Measurements from ENCODE around the gene KDM1B.

Gene KDM1B

DNA sequence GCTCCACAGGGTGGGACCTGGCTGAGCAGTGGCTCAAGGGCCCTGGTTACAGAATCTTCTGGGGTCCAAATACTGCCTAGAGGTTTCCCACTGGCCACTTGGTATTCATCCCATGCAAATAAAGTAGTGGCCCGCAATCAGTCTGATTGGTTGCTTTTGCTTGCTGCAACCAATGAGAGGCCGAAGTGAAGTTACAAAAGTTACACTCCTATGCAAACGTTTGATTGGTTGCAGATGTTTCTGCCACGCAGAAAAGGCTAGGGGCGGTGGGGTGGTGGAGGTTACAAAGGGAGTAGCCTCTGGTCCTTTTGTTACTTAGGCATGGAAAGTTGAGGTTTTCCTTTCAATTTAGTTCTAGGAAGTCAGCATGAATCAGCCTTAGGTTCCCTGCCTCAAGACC is 29.1 kb upstream of the KDM1B start:
- Histone ChIP-seq H3K4me1 (ENCODE audit: control insufficient read depth in 2 of 2, insufficient read depth in 2 of 2, low read length in 2 of 2) (peaks cover 2 to 5% of the 10 kb centered on the region in 2 donors), H3K9me3 (ENCODE audit: control insufficient read depth in 2 of 2, low read length in 2 of 2) (no peaks in the 10 kb centered on the region), H3K9ac (ENCODE audit: low read depth in 1 of 2, low read length in 2 of 2) (no peak overlapping the region), H3K36me3 (ENCODE audit: control insufficient read depth in 2 of 2, insufficient read depth in 2 of 2, low read length in 2 of 2) (peaks cover 0 to 12% of the 10 kb centered on the region in 2 donors), H3K4me3 (ENCODE audit: low read length in 2 of 2) (no peak overlapping the region), H3K27me3 (ENCODE audit: control insufficient read depth in 2 of 2, insufficient read depth in 2 of 2, low read length in 2 of 2) (no peaks in the 10 kb centered on the region), H3K27ac (ENCODE audit: low read depth in 2 of 2, low read length in 2 of 2) (no peak overlapping the region)

DNA sequence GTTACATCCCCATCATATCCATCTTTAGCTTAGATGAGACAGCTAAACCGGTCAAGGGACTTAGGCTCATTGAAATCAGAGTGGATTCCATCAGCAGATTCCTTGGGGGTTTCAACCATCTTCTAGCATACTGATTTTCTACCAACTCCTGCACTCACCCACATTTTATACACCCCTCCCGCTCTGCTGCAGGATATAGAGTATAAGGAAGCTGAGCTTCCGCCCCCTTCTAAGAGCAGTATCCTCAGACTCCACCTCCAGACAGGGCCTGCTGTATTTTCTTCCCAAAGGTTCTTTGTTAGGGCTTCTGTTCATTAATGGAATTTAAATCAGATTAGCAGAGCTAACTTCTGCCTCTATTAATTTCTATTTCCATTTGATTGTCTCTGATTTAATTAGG is 22.9 kb upstream of the KDM1B start:
- Histone ChIP-seq H3K36me3 (ENCODE audit: control insufficient read depth in 2 of 2, insufficient read depth in 2 of 2, low read length in 2 of 2) (peaks cover 12 to 42% of the 10 kb centered on the region in 2 donors), H3K27me3 (ENCODE audit: control insufficient read depth in 2 of 2, insufficient read depth in 2 of 2, low read length in 2 of 2) (no peaks in the 10 kb centered on the region), H3K9me3 (ENCODE audit: control insufficient read depth in 2 of 2, low read length in 2 of 2) (no peaks in the 10 kb centered on the region), H3K4me3 (ENCODE audit: low read length in 2 of 2) (no peak overlapping the region), H3K27ac (ENCODE audit: low read depth in 2 of 2, low read length in 2 of 2) (no peak overlapping the region), H3K4me1 (ENCODE audit: control insufficient read depth in 2 of 2, insufficient read depth in 2 of 2, low read length in 2 of 2) (no peaks in the 10 kb centered on the region), H3K9ac (ENCODE audit: low read depth in 1 of 2, low read length in 2 of 2) (no peak overlapping the region)

DNA sequence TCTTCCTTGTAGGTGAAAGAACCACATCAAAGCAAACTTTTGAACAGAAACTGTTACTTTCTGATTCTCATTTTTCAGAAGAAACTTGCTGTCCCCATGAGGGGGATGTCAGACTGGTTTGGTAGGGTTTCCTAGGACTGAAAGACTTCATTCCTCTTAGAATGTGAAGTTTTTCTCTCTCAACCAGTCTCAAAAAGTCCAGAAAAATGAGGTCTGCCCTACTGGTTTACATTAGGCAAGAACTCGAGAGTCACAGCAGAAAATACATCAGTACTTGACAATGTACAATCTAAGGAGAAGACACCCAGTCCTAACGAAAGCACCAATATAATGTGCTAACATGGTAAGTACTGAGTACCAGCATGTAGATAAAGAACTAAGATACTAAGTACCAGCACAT is 20.1 kb upstream of the KDM1B start:
- Histone ChIP-seq H3K27ac (ENCODE audit: low read depth in 2 of 2, low read length in 2 of 2) (no peak overlapping the region), H3K4me3 (ENCODE audit: low read length in 2 of 2) (no peak overlapping the region), H3K9ac (ENCODE audit: low read depth in 1 of 2, low read length in 2 of 2) (no peak overlapping the region), H3K27me3 (ENCODE audit: control insufficient read depth in 2 of 2, insufficient read depth in 2 of 2, low read length in 2 of 2) (no peaks in the 10 kb centered on the region), H3K9me3 (ENCODE audit: control insufficient read depth in 2 of 2, low read length in 2 of 2) (no peaks in the 10 kb centered on the region), H3K4me1 (ENCODE audit: control insufficient read depth in 2 of 2, insufficient read depth in 2 of 2, low read length in 2 of 2) (peaks cover 2 to 3% of the 10 kb centered on the region in 2 donors), H3K36me3 (ENCODE audit: control insufficient read depth in 2 of 2, insufficient read depth in 2 of 2, low read length in 2 of 2) (peaks cover 20 to 45% of the 10 kb centered on the region in 2 donors)

DNA sequence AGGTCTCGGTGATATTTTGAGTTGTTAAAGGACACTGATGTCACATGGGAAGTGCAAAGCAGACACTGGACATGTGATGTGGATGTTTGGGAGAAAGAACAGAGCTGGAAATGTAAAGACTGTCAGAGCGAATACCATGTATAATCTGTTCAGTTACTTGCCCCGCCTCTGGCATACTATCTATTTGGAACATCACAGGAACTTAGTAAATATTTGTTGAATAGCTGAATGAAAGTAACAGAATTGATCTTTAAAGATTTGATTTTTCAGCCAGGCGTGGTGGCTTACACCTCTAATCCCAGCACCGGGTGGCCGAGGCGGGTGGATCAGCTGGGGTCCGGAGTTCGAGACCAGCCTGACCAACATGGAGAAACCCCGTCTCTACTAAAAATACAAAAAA is 19.0 kb upstream of the KDM1B start:
- H3K27ac ChIP-seq (ENCODE audit: low read depth in 2 of 2, low read length in 2 of 2), result no peak overlapping the region
- H3K36me3 ChIP-seq (ENCODE audit: control insufficient read depth in 2 of 2, insufficient read depth in 2 of 2, low read length in 2 of 2), result peaks cover 20 to 48% of the 10 kb centered on the region in 2 donors
- no peaks in the 10 kb centered on the region for H3K9me3 ChIP-seq (ENCODE audit: control insufficient read depth in 2 of 2, low read length in 2 of 2)
- no peak overlapping the region for H3K9ac ChIP-seq (ENCODE audit: low read depth in 1 of 2, low read length in 2 of 2)
- H3K27me3 ChIP-seq (ENCODE audit: control insufficient read depth in 2 of 2, insufficient read depth in 2 of 2, low read length in 2 of 2), result no peaks in the 10 kb centered on the region
- peaks cover 4 to 8% of the 10 kb centered on the region in 2 donors for H3K4me1 ChIP-seq (ENCODE audit: control insufficient read depth in 2 of 2, insufficient read depth in 2 of 2, low read length in 2 of 2)
- H3K4me3 ChIP-seq (ENCODE audit: low read length in 2 of 2), result no peak overlapping the region

DNA sequence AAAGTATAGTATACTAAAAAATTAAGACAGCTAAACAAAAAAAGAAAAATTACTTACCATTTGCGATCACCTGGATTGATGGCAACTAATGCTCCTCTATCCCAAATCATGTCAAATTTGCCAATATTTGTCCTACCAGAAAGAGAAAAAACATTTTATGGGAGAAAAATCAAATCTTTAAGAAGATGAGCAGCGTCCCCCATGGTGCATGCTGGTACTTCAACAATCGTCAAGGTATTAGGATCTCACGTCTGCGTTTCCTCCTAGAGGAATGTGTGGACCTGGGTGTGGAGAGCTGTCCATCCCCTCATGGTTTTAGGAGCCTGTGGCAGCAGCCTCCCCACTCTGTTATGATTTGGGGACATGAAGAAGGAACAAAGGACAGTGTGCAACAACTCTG is 16.3 kb upstream of the KDM1B start:
- Histone ChIP-seq H3K4me3 (ENCODE audit: low read length in 2 of 2) (no peak overlapping the region), H3K27me3 (ENCODE audit: control insufficient read depth in 2 of 2, insufficient read depth in 2 of 2, low read length in 2 of 2) (no peaks in the 10 kb centered on the region), H3K36me3 (ENCODE audit: control insufficient read depth in 2 of 2, insufficient read depth in 2 of 2, low read length in 2 of 2) (peaks cover 22 to 50% of the 10 kb centered on the region in 2 donors), H3K9me3 (ENCODE audit: control insufficient read depth in 2 of 2, low read length in 2 of 2) (no peaks in the 10 kb centered on the region), H3K4me1 (ENCODE audit: control insufficient read depth in 2 of 2, insufficient read depth in 2 of 2, low read length in 2 of 2) (peaks cover 4 to 8% of the 10 kb centered on the region in 2 donors), H3K9ac (ENCODE audit: low read depth in 1 of 2, low read length in 2 of 2) (no peak overlapping the region), H3K27ac (ENCODE audit: low read depth in 2 of 2, low read length in 2 of 2) (no peak overlapping the region)

DNA sequence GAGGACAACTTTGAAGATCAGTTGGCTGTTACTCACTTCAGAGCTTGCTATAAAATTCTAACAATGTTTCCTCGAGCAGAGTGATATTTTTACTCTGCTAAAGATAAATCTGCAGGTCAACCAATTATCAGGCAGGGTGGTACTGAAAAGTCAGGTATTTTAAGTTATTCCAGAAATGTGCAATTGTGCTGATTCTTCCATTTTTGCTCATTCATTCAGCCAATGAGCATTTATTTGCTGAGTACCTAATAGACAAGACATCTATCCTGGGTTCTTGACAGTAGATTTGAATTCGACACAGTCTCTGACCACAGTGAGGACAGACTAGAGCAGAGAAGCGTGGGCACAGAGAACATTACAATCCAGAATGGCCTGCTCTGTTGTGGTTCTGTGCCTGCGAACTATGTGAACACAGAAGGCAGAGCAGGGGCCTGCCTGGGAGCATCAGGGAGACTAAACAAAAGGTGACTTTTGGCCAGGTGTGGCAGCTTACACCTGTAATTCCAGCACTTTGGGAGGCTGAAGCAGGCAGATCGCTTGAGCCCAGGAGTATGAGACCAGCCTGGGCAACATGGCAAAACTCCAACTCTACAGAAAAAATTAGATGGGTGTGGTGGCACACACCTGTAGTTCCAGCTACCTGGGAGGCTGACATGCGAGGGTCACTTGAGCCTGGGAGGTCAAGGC is 15.1 kb upstream of the KDM1B start:
- Histone ChIP-seq H3K27me3 (ENCODE audit: control insufficient read depth in 2 of 2, insufficient read depth in 2 of 2, low read length in 2 of 2) (no peaks in the 10 kb centered on the region), H3K27ac (ENCODE audit: low read depth in 2 of 2, low read length in 2 of 2) (peak overlapping the region; percentile 53 to 54), H3K36me3 (ENCODE audit: control insufficient read depth in 2 of 2, insufficient read depth in 2 of 2, low read length in 2 of 2) (peaks cover 16 to 38% of the 10 kb centered on the region in 2 donors), H3K9ac (ENCODE audit: low read depth in 1 of 2, low read length in 2 of 2) (no peak overlapping the region), H3K4me1 (ENCODE audit: control insufficient read depth in 2 of 2, insufficient read depth in 2 of 2, low read length in 2 of 2) (peaks cover 4 to 8% of the 10 kb centered on the region in 2 donors), H3K9me3 (ENCODE audit: control insufficient read depth in 2 of 2, low read length in 2 of 2) (no peaks in the 10 kb centered on the region), H3K4me3 (ENCODE audit: low read length in 2 of 2) (no peak overlapping the region)

DNA sequence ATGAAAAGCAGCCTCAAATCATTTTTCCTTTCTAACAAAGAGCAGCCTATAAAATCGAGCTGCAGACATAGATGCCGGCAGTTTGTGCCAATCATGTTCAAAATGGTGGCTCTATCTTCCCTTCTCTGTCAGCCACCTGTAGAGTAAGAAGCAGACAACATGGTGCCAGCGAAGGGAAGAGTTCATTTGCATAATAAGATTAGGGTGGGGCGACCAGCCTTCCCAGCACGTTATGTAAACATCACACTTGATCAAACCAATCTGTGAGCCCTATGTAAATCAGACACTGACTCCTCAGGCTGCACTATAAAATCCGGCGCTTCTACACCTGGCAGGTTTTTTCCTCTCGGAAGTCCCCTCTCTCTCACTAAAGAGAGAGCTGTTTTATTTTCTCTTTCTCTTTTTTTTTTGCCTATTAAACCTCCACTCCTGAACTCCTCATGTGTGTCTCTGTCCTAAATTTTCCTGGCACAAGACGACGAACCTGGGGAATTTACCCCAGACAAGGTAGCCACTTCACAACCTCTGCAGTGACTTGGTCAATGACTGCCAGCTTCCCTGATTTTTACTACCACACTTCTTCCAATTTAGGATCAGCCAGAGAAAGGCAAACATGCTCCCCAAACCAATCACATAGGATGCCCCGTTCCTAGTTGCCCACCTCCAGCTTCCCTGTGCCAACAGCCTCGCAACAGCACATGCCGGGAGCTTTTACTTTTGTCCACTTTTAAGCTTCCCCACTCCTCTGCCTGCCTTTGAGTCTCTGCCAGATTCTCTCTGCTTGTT is 13.2 kb upstream of the KDM1B start:
- Histone ChIP-seq H3K9ac (ENCODE audit: low read depth in 1 of 2, low read length in 2 of 2) (no peak overlapping the region), H3K4me3 (ENCODE audit: low read length in 2 of 2) (no peak overlapping the region), H3K27me3 (ENCODE audit: control insufficient read depth in 2 of 2, insufficient read depth in 2 of 2, low read length in 2 of 2) (no peaks in the 10 kb centered on the region), H3K9me3 (ENCODE audit: control insufficient read depth in 2 of 2, low read length in 2 of 2) (no peaks in the 10 kb centered on the region), H3K4me1 (ENCODE audit: control insufficient read depth in 2 of 2, insufficient read depth in 2 of 2, low read length in 2 of 2) (peaks cover 4 to 12% of the 10 kb centered on the region in 2 donors), H3K27ac (ENCODE audit: low read depth in 2 of 2, low read length in 2 of 2) (no peak overlapping the region), H3K36me3 (ENCODE audit: control insufficient read depth in 2 of 2, insufficient read depth in 2 of 2, low read length in 2 of 2) (peaks cover 16 to 35% of the 10 kb centered on the region in 2 donors)

DNA sequence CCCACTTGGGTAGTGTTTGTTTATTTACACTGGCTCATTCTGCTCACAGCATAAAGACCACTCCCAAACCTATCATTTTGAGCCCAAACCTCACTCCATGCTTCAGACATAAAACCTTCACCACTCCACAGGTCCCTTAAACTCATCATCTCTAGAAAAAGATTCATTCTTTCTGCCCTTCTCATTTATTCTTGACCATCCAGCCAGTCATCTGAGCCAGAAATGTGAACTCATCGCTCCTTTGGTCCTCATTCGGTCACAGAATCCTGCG is 12.7 kb upstream of the KDM1B start:
- Histone ChIP-seq H3K4me3 (ENCODE audit: low read length in 2 of 2) (no peak overlapping the region), H3K36me3 (ENCODE audit: control insufficient read depth in 2 of 2, insufficient read depth in 2 of 2, low read length in 2 of 2) (peaks cover 16 to 31% of the 10 kb centered on the region in 2 donors), H3K9ac (ENCODE audit: low read depth in 1 of 2, low read length in 2 of 2) (no peak overlapping the region), H3K9me3 (ENCODE audit: control insufficient read depth in 2 of 2, low read length in 2 of 2) (no peaks in the 10 kb centered on the region), H3K27me3 (ENCODE audit: control insufficient read depth in 2 of 2, insufficient read depth in 2 of 2, low read length in 2 of 2) (no peaks in the 10 kb centered on the region), H3K4me1 (ENCODE audit: control insufficient read depth in 2 of 2, insufficient read depth in 2 of 2, low read length in 2 of 2) (peaks cover 5 to 15% of the 10 kb centered on the region in 2 donors), H3K27ac (ENCODE audit: low read depth in 2 of 2, low read length in 2 of 2) (no peak overlapping the region)

DNA sequence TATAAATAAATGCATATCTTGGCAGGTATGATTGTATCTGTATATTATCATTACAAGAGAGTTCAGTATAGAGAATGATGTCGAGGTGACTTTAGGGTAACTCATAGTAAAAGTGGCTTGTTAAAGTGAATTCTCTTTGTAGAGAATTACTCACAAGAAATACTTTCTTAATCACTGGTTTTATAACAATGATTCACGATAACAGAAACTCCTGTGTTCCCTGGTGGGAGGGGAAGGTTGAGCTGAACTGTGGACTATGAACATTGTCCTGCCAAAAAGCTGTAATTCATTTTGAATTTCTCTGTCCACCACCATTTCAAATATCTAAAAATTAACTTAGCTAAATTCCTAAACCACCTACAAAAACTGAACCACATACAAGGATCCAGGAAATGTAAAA is 8.1 kb upstream of the KDM1B start:
- peak overlapping the region; percentile 56 to 62 for H3K27ac ChIP-seq (ENCODE audit: low read depth in 2 of 2, low read length in 2 of 2)
- peaks cover 3 to 18% of the 10 kb centered on the region in 2 donors for H3K4me1 ChIP-seq (ENCODE audit: control insufficient read depth in 2 of 2, insufficient read depth in 2 of 2, low read length in 2 of 2)
- no peak overlapping the region for H3K9ac ChIP-seq (ENCODE audit: low read depth in 1 of 2, low read length in 2 of 2)
- no peaks in the 10 kb centered on the region for H3K9me3 ChIP-seq (ENCODE audit: control insufficient read depth in 2 of 2, low read length in 2 of 2)
- peaks cover 8 to 20% of the 10 kb centered on the region in 2 donors for H3K36me3 ChIP-seq (ENCODE audit: control insufficient read depth in 2 of 2, insufficient read depth in 2 of 2, low read length in 2 of 2)
- no peaks in the 10 kb centered on the region for H3K27me3 ChIP-seq (ENCODE audit: control insufficient read depth in 2 of 2, insufficient read depth in 2 of 2, low read length in 2 of 2)
- no peak overlapping the region for H3K4me3 ChIP-seq (ENCODE audit: low read length in 2 of 2)

DNA sequence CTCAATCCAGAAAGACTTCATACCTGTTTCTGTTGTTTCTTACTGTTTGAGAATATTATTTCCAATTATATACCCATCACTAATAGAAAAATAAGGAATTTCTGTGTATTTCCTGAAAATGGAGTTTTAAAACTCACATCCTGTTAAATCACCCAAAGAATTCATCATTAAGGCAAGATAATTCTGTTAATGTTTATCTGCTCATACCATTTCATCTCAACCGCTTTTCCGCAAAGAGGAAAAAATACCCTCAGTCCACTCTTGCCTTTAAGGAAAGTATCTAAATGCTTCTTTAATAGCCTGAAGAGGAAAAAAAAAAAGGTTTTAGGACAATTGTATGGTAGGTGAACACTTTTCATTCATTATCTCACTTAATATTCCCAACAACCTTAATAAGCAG is 7.6 kb upstream of the KDM1B start:
- Histone ChIP-seq H3K4me1 (ENCODE audit: control insufficient read depth in 2 of 2, insufficient read depth in 2 of 2, low read length in 2 of 2) (peaks cover 3 to 18% of the 10 kb centered on the region in 2 donors), H3K36me3 (ENCODE audit: control insufficient read depth in 2 of 2, insufficient read depth in 2 of 2, low read length in 2 of 2) (peaks cover 8 to 16% of the 10 kb centered on the region in 2 donors), H3K9ac (ENCODE audit: low read depth in 1 of 2, low read length in 2 of 2) (no peak overlapping the region), H3K9me3 (ENCODE audit: control insufficient read depth in 2 of 2, low read length in 2 of 2) (no peaks in the 10 kb centered on the region), H3K27me3 (ENCODE audit: control insufficient read depth in 2 of 2, insufficient read depth in 2 of 2, low read length in 2 of 2) (no peaks in the 10 kb centered on the region), H3K27ac (ENCODE audit: low read depth in 2 of 2, low read length in 2 of 2) (peak overlapping the region; percentile 56 to 62), H3K4me3 (ENCODE audit: low read length in 2 of 2) (no peak overlapping the region)
